ENCODE results near the gene AOPEP.

- no peak for TF ChIP-seq POLR2A (IDR thresholded peaks at IDR 0.05)
- no peak for TF ChIP-seq EP300 (IDR thresholded peaks at IDR 0.05)
- TF ChIP-seq CTCF (IDR thresholded peaks at IDR 0.05): no peak
These were observed 264.5 kb downstream of the AOPEP start for GRCh38 chr9:94990897-94991561.

Data from sigmoid colon (tissue), 4 donors.